ENCODE measurements around the gene RBMS1.

The RBMS1 gene

DNA sequence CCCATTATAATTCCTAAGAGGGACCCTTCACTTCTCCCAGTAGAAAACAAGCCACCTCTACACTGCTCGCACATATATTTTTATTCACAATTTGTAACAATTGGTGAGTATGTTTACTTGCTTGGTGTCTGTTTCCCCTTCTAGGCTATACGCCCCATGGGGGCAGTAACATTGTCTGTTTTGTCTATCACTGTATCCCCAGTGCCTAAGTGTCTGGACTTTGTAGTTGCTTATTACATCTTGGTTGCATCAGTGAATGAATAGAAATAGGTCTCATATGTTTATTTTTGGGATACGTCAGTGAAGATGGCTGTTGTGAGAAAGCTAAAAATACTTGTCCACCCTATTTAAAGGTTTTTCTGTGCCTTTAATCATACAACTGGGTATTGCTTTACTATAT is 206.1 kb downstream of the RBMS1 start:
- Mint-ChIP-seq H3K27me3 (ENCODE audit: low read depth) (no peaks in the 10 kb centered on the region), H3K36me3 (ENCODE audit: low read depth) (peaks cover 46% of the 10 kb centered on the region), H3K9me3 (no peaks in the 10 kb centered on the region), H3K27ac (no peak overlapping the region), H3K4me3 (no peak overlapping the region), H3K4me1 (ENCODE audit: low read depth) (peaks cover 8% of the 10 kb centered on the region)

DNA sequence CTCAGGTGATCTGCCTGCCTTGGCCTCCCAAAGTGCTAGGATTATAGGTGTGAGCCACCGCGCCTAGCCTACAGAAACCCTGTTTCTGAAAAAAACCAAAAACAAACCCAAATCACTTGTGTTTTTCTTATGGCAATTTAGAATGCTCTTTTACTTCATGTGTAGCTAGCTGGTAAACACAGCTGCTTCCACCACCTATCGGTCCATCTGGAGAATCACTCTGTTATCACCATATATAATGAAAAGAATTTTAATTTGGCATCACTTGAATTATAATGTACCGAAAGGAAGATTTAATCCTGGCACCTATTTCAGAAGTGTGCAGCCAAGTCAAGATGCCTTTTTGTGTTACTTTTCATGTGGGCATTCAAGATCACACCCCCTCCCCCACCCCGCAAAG is 207.1 kb downstream of the RBMS1 start:
- H3K4me1 Mint-ChIP-seq (ENCODE audit: low read depth), result peaks cover 5% of the 10 kb centered on the region
- no peaks in the 10 kb centered on the region for H3K27me3 Mint-ChIP-seq (ENCODE audit: low read depth)
- H3K27ac Mint-ChIP-seq, result no peak overlapping the region
- no peaks in the 10 kb centered on the region for H3K9me3 Mint-ChIP-seq
- peaks cover 42% of the 10 kb centered on the region for H3K36me3 Mint-ChIP-seq (ENCODE audit: low read depth)
- H3K4me3 Mint-ChIP-seq, result no peak overlapping the region

DNA sequence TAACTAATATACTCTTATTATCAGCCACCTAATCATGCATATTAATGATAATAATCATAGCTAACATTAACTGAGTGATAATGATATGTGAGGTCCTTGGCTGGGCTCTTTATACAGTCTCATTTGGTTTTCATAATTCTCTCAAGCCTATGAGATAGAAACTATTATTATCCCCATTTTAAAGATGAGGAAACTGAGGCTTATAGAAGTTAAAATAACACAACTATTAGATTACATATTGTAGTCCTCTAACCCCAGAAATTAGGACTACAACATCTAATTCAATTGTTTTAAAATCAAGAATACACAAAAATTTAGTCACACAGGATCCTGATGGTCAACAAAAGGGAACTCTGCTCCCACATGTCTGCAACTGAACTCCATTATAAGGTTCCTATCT is 209.9 kb downstream of the RBMS1 start:
- Mint-ChIP-seq H3K9me3 (no peaks in the 10 kb centered on the region), H3K4me1 (ENCODE audit: low read depth) (peaks cover 16% of the 10 kb centered on the region), H3K27ac (no peak overlapping the region), H3K36me3 (ENCODE audit: low read depth) (peaks cover 50% of the 10 kb centered on the region), H3K4me3 (no peak overlapping the region), H3K27me3 (ENCODE audit: low read depth) (no peaks in the 10 kb centered on the region)

DNA sequence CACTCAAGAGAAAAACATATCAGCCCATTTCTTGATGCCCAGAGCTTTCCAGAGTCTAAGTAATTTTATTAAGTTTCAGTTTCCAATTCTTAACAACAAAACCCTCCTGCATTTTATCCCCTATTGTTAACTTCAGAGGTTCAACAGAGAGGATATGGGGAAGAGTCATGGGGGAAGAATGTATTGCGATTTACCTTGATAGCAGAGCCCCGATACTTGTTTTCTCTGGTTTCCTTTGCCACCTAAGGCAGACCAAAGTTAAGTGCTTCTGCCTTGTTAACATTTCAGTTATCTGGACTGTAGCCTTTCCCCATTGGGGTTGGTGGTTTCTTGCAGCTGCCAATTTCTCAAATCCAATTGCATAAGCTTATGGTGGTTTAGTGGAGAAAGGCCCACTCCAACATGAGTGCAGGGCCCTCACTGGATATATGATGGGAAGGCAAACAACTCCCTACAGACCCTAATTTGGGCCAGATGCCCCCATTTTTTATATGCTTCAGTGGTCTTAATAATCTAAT is 211.5 kb downstream of the RBMS1 start:
- H3K36me3 Mint-ChIP-seq (ENCODE audit: low read depth), result peaks cover 60% of the 10 kb centered on the region
- no peak overlapping the region for H3K27ac Mint-ChIP-seq
- no peak overlapping the region for H3K4me3 Mint-ChIP-seq
- H3K27me3 Mint-ChIP-seq (ENCODE audit: low read depth), result no peaks in the 10 kb centered on the region
- H3K4me1 Mint-ChIP-seq (ENCODE audit: low read depth), result peaks cover 13% of the 10 kb centered on the region
- H3K9me3 Mint-ChIP-seq, result no peaks in the 10 kb centered on the region

DNA sequence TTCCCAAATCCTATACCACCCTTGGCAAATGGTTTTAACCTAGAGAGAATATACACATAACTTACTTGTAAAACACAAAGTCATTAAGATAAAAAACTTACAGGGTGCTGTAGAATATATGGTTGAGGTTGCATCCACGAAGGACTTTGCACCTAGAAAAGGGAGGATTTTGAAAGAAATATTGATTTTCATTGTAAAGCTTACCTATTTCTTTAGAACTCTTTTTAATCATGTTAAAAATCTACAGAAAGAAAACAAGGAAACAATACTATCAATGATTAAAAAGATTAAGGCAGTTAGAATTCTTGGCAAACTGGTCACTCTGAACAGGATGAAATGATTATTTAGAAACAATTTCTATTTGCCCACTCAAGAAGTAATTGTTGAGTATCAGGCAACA is 212.4 kb downstream of the RBMS1 start:
- Mint-ChIP-seq H3K9me3 (no peaks in the 10 kb centered on the region), H3K4me1 (ENCODE audit: low read depth) (peaks cover 13% of the 10 kb centered on the region), H3K27me3 (ENCODE audit: low read depth) (no peaks in the 10 kb centered on the region), H3K27ac (no peak overlapping the region), H3K36me3 (ENCODE audit: low read depth) (peaks cover 58% of the 10 kb centered on the region), H3K4me3 (no peak overlapping the region)

DNA sequence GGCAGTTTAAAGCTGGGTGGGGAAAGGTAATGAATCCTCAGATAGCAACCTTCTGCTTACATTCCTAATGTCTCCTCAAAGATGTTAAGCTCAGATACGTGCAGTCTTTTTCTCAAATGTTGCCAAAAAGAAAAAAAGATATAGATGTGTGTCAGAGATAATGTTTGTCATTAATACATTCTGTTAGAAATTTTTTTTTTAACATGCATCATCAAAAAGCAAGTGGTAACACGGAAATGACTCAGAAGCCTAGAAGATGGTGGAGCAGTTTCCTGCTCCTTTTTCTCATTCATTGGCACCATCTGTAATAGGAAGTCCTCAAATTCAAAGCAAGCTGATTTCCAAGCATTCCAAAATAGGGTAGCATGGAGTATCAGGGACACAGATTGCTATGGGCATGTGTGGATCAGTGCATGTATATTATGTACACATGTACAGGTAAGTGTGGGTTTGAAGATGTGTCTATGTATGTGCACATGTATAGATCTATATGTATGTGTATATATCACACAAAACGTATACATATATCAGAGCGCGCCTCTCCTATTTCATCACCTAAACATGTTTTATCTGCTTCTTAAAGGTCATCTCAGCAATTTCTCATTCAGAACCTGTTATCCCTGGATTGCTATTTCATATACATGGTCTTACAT is 213.7 kb downstream of the RBMS1 start:
- Mint-ChIP-seq H3K4me1 (ENCODE audit: low read depth) (peaks cover 13% of the 10 kb centered on the region), H3K27me3 (ENCODE audit: low read depth) (no peaks in the 10 kb centered on the region), H3K9me3 (no peaks in the 10 kb centered on the region), H3K27ac (peak overlapping the region; percentile 47), H3K36me3 (ENCODE audit: low read depth) (peaks cover 67% of the 10 kb centered on the region), H3K4me3 (no peak overlapping the region)

GRCh38 chr2:160278879-160279177 is 214.8 kb downstream of the RBMS1 start:
- H3K27me3 Mint-ChIP-seq (ENCODE audit: low read depth), result no peaks in the 10 kb centered on the region
- H3K36me3 Mint-ChIP-seq (ENCODE audit: low read depth), result peaks cover 65% of the 10 kb centered on the region
- H3K4me1 Mint-ChIP-seq (ENCODE audit: low read depth), result peaks cover 13% of the 10 kb centered on the region
- no peak overlapping the region for H3K4me3 Mint-ChIP-seq
- no peak overlapping the region for H3K27ac Mint-ChIP-seq
- no peaks in the 10 kb centered on the region for H3K9me3 Mint-ChIP-seq

- H3K9me3 Mint-ChIP-seq, result no peaks in the 10 kb centered on the region
- peaks cover 13% of the 10 kb centered on the region for H3K4me1 Mint-ChIP-seq (ENCODE audit: low read depth)
- H3K27me3 Mint-ChIP-seq (ENCODE audit: low read depth), result no peaks in the 10 kb centered on the region
- H3K36me3 Mint-ChIP-seq (ENCODE audit: low read depth), result peaks cover 65% of the 10 kb centered on the region
- no peak overlapping the region for H3K27ac Mint-ChIP-seq
- no peak overlapping the region for H3K4me3 Mint-ChIP-seq
Measured at GRCh38 chr2:160278101-160278878, 215.3 kb downstream of the RBMS1 start.

- no peak overlapping the region for H3K4me3 Mint-ChIP-seq
Measured at GRCh38 chr2:160277151-160277550, 216.5 kb downstream of the RBMS1 start.

GRCh38 chr2:160275656-160276055 is 218.0 kb downstream of the RBMS1 start:
- Mint-ChIP-seq H3K9me3 (no peaks in the 10 kb centered on the region), H3K4me1 (ENCODE audit: low read depth) (peaks cover 18% of the 10 kb centered on the region), H3K27ac (no peak overlapping the region), H3K4me3 (no peak overlapping the region), H3K27me3 (ENCODE audit: low read depth) (no peaks in the 10 kb centered on the region), H3K36me3 (ENCODE audit: low read depth) (peaks cover 51% of the 10 kb centered on the region)

More at GRCh38 chr2:160277151-160277550, 216.5 kb downstream of the RBMS1 start:
- H3K36me3 Mint-ChIP-seq (ENCODE audit: low read depth), result peaks cover 59% of the 10 kb centered on the region
- H3K27ac Mint-ChIP-seq, result no peak overlapping the region
- no peaks in the 10 kb centered on the region for H3K9me3 Mint-ChIP-seq
- H3K27me3 Mint-ChIP-seq (ENCODE audit: low read depth), result no peaks in the 10 kb centered on the region
- H3K4me1 Mint-ChIP-seq (ENCODE audit: low read depth), result peaks cover 18% of the 10 kb centered on the region

DNA sequence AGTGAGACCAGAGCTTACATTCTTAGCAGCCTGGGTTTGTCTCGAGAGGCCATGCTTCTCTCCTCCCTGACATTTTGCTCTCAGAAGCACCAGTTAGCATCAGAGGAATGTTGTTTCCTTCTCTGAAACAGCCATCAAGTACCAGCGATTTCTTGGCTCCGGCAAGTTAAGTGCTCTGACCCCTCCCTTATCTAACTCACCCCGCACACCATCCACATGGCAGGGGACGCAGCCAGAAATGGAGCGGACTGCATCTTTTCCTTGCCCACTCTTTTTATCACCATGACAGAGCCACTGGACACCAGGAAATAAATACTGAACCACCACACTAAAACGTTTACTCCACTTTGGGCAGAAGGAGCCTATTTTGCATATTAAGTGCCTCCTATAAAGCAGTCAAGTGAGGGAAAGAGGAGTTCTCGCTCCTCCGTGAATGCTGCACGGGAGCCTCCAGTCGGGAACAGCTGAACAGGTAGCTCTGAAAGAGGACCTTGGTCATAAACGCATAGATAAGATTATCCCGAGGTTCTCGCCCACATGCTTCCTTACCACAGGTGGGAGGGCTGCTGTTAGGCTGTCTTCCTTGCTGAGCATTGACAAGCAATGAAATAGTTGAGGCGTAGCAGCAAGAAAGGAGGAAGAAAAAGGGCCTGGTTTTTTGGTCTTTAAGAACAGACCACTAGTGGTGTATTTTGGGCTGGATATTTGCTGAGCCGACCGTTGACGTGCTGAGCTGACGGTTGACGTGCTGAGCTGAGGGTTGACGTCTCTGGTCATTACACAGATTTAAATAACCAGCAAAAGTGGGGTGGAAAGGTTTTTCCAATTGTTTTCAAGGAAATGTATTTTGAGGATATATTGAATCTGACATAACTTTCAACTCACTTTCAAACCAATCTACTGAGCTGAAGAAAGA is 222.2 kb downstream of the RBMS1 start:
- Mint-ChIP-seq H3K4me1 (ENCODE audit: low read depth) (peaks cover 24% of the 10 kb centered on the region), H3K4me3 (no peak overlapping the region), H3K36me3 (ENCODE audit: low read depth) (peaks cover 21% of the 10 kb centered on the region), H3K9me3 (no peaks in the 10 kb centered on the region), H3K27ac (no peak overlapping the region), H3K27me3 (ENCODE audit: low read depth) (peaks cover 10% of the 10 kb centered on the region)

GRCh38 chr2:160270571-160271113 is 223.0 kb downstream of the RBMS1 start:
- peaks cover 32% of the 10 kb centered on the region for H3K4me1 Mint-ChIP-seq (ENCODE audit: low read depth)
- peaks cover 18% of the 10 kb centered on the region for H3K36me3 Mint-ChIP-seq (ENCODE audit: low read depth)
- H3K9me3 Mint-ChIP-seq, result no peaks in the 10 kb centered on the region
- peaks cover 10% of the 10 kb centered on the region for H3K27me3 Mint-ChIP-seq (ENCODE audit: low read depth)
- H3K27ac Mint-ChIP-seq, result no peak overlapping the region
- peak overlapping the region; percentile 16 for H3K4me3 Mint-ChIP-seq

DNA sequence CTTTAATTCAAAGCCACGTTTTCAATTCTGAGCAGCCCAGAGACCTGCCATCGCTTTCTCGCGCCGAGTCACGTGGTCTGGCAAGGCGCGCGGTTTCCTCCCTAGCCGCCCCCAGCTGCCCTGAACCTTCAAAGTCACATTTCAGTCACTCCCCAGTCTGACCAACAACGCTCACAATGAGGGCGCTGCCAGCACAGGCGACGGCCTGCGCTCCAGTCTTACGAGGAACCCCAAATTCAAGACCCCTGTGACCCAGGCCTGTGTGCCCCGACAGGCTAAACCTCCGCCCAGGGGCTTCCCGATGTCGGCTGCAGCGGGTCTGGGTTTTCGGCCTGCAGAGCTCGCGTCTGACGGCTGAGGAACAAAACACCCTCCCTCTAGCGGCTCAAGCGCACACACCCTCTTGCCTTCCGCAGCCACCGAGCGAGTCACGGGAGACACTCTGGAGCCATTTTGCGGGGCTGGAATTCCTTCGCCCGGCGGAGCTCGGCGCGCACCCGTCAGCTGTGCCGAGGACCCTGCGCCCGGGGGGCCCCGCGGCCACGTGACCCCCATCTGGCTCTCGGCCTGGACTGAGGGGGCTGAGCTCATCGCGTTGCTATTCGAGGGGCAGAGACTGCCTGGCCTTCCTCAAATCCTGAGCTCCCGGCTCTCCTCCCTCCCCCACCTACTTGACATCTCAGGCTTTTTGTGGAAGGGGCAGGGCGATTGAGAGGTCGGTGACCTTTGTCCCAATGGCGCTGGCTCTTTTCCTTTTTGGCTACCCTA is 223.6 kb downstream of the RBMS1 start:
- Mint-ChIP-seq H3K27ac (peak overlapping the region; percentile 2), H3K4me3 (peak overlapping the region; percentile 45), H3K4me1 (ENCODE audit: low read depth) (peaks cover 34% of the 10 kb centered on the region), H3K27me3 (ENCODE audit: low read depth) (peaks cover 10% of the 10 kb centered on the region), H3K9me3 (no peaks in the 10 kb centered on the region), H3K36me3 (ENCODE audit: low read depth) (peaks cover 12% of the 10 kb centered on the region)

DNA sequence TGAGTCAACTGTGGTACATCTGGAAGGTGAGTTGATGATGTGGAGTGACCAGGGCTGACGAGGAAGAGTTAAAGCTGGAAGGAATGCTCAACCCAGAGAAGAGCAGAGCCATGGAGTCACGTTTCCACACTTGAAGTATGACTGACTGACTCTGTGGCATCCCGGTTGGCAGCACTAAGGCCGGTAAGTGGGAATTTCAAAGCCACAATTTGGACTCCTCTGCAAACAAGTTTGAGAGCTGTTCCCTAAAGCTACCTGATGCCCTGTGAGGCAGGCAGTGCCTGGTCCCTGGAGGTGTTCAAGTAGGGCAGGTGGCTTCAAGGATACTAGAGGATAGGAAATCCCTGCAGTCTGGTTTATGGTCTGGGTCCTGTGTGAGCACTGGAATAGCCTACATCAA is 224.2 kb downstream of the RBMS1 start:
- Mint-ChIP-seq H3K36me3 (ENCODE audit: low read depth) (peaks cover 11% of the 10 kb centered on the region), H3K27me3 (ENCODE audit: low read depth) (peaks cover 10% of the 10 kb centered on the region), H3K9me3 (no peaks in the 10 kb centered on the region), H3K4me3 (peak overlapping the region; percentile 45), H3K27ac (peak overlapping the region; percentile 2), H3K4me1 (ENCODE audit: low read depth) (peaks cover 34% of the 10 kb centered on the region)
